Activated T-cell treated with anti-CD3 and anti-CD28 coated beads, Interleukin-2, amount 50 U/mL, for 48 hours (primary cell): ENCODE data around the gene SDCCAG8.

Experiments
- DNase-seq, 2 experiments: peaks; one replicate each; pipeline ENCODE4 v3.0.0-alpha.2; 2020

SDCCAG8 gene

DNA sequence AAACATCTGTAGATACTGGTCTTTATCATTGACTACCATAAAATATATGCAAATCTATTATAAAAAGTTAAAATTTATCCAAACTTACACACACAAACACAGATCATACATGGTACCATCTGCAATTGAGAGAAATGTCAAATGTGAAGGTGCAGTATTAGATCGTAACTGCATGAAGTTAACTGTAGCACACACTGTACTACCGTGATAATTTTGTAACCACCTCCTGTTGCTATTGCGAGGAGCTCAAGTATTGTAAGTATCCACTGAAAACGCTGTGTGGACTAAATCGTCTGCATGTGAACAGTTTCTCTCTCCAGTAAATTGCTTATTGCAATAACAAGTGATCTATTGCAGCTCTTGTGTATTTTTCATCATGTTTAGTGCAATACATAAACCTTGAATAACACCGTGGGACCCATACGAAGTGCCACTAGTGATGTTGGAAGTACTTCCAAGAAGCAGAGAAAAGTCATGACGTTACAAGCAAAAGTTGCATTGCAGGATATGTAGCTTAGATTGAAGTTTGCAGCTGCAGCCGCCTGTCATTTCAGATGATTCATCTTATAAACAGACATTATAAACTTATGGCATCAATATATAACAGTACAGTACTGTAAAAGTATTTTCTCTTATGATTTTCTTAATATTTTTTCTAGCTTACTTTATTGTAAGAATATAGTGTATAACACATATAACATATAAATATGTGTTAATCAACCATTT is 172.9 kb downstream of the SDCCAG8 start:
- DNase-seq: no peak

DNA sequence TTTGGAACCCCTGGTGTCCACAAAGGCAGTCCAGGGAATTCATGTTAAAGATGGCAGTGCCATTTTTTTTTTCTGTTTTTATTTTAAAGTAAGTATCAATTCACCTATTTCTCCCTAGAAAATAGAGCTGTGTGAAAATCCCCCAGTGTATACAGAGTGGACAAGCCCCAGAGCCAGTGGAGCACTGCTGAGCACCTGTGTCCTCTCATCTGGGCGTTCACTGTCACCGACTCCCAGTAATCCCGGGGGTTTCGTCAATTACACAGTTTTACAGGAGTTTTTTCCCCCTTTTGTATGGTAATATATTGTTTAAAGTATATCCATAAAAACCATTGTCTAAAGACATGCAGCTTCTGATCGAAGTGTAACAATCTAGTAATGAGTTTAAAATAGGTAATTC is 175.8 kb downstream of the SDCCAG8 start:
- DNase-seq: no peak

DNA sequence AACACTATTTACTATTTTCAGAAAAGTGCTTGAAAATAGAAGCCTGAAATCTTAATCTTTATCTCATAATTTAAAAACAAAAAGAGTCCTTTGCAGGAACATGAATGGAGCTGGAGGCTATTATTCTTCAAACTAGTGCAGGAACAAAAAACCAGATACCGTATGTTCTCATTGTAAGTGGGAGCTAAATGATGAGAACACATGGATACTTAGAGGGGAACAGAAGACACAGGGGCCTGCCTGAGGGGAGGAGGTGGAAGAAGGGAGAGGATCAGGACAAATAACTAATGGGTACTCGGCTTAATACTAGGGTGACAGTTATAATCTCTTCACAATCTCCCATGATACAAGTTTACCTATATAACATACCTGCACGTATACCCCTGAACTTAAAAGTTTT is 176.3 kb downstream of the SDCCAG8 start:
- no peak for DNase-seq

DNA sequence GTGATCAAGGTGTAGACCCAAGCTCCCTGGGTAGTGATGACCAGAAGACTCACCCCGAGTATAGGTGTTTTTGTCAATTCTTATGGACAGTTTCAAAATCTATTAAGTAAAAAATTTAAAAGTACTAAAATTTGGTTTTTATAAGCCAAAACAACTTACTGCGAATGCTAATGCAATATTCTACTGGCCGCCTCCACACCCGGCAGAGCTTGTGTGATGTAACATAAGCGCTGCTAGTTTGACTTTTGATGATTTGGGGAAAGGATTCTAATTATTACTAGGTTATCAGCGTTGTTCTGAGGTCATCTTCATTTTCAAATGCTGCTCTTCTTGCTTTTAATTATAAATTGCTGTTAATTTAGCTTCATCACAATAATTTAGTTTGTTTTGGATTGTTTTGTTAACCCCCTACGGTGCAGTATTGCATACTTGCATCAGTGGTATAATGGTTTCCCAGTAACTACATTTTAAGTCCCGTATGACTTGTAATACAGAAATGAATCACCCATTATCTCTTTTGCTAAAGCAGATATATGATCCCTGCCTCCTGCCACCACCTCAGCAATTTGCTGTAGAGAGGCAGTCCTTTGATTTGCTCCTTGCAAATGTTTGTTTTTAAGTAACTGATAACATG is 178.0 kb downstream of the SDCCAG8 start:
- no peak for DNase-seq

DNA sequence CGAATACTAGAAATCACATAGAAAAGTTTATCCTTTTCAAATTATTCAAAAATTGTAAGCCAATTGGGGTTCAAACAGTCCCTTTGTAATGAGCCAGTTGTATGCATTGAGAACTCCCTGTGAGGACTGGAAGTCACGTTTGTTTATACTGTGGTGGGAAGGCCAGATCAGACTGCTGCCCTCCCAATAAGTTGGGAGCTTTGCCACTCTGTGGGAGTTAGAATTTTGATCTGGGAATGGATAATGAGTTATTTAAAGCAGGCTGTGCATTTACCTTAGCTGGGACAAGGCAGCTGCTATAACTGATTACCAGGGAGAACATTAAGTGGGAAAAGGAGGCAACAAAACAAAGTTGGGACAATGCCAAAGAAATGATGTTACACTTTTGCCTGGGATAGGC is 178.8 kb downstream of the SDCCAG8 start:
- no peak for DNase-seq

DNA sequence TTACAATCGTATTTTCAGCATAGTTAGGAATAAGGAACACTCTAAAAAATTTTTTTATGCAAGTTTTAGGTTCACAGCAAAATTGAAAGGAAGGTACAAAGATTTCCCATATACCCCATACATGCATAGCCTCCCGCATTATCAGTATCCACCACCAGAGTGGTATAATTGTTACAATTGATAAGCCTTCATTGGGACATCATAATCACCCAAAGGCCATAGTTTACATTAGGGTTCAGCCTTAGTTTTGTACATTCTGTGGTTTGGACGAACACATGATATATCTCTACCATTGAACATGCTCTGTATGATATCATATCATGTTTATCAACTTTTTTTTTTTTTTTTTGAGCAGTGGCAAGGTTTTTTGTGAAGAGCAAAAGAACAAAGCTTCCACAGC is 180.0 kb downstream of the SDCCAG8 start:
- no peak for DNase-seq

DNA sequence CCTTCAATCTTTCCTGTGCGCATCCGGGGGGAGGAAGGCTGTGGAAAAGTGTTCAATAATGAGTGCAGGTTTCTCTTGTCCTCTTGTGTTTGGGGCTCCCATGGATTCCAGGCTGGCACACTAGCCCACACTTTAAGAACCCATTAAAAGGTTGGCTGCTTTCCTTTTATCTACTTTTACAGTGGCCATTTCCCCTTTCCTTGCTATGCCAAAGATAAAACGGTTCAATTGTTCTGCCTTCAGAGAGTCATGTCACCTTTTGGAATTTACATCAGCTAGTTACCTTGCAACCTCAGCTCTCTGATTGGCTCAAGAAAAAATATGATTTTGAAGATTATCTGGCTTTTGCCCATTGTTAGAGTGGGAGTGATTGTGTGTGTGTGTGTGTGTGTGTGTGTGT is 182.3 kb downstream of the SDCCAG8 start:
- DNase-seq: no peak

DNA sequence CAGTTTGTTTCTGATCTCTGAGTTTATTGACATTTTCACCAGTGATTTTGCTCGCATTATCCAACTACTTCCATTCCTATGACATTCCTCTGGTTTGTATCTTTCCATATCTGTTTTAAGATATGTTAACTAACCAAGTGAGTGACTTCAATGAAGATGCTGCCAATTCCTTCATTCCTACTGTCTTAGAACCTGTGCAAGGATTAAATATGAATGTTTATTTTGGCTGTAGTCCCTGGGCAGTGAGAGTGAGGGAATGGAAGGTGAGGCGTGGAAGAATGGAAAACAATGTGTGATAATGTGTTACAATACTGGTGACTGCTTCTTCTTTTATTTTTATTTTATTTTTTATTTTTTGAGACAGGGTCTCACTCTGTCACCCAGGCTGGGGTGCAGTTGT is 183.0 kb downstream of the SDCCAG8 start:
- DNase-seq: no peak

DNA sequence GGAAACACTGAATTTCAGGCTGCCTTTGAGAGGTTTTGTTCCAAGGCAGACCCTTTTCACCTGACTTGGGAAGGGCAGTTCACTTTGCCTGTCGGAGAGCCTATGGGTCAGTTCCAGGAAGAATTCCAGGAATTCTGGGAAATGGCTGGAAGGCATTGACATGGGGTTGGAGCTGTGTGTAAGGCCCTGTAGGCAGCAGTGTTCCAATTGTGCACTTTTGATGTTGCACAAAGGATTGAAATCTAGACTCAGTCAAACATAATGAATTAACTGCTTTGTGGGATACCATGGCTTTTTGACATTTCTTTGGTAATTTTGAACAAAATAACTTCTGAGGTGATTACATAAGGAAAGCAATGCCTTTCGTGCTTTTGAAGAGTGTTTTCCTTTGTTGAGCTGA is 184.6 kb downstream of the SDCCAG8 start:
- no peak for DNase-seq

DNA sequence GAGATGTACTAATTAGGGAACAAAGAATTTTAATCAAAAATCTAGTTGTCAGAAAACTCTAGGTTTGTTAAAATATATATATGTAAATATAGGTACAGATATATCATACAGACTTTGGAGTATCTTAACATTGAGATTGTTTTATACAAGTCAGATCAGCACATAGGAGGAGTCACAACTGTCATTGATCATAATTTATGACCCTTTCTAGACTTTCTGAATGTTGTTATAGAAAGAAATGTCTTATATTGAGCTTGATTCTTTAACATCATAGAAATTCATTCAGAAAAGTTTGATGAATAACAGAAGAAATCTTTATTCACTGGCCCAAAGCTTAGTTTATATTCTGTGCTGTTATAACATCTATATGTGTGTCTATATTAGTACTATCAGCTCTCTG is 185.8 kb downstream of the SDCCAG8 start:
- DNase-seq: no peak

DNA sequence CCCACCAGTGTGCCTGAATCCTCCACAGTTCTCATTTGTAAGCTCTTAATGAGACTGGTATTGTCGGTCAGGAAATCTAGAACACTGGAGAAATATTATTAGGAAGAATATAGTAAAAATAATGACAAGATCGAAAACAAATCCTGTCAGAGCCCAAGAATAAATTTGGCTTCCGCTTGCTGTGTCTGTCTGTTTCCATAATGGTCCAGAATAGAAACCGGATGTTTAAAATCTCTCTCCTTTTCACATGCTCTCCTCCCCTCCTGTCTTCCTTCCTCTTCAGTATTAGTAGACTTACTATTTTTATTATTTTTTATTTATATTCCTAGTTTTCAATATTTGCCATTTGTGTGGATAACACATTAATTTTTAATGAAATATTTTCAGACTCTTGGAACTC is 187.7 kb downstream of the SDCCAG8 start:
- DNase-seq: no peak

DNA sequence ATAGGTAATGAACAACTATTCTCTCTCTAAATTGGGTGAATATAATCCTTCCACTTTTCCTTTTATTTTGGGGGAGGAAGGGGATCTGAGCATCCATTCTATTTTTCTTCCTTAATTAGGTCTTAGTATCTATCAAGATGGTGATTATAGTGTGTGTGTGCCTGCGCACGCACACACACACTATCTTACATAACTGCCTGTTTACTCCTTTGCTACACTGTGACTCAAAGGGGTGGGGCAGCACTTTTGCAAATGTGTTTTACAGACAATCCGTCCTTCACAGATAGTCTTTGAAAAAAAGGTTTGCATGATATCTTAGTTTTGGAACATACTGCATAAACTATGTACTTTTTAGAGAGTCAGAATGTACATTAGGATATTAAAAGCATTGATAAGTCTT is 191.5 kb downstream of the SDCCAG8 start:
- DNase-seq: no peak

DNA sequence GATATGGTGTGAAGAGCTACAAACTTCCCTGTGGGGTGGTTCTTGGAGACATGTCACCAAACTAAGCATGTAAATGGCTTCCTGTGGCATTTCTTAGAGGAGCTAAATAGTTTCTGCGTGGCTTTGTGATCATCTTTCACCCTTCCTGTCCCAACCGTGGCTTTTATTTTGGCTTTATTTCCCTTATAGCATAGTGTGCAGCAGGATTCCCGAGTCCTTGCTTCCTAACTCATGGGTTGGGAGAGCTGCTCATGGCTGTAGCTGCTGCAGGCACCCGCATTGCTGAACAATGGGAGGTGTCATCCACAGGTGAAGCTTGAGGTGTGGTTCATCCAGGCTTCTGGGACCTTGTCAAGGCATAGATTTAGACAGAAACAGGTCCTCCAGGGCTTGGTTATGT is 192.0 kb downstream of the SDCCAG8 start:
- no peak for DNase-seq

DNA sequence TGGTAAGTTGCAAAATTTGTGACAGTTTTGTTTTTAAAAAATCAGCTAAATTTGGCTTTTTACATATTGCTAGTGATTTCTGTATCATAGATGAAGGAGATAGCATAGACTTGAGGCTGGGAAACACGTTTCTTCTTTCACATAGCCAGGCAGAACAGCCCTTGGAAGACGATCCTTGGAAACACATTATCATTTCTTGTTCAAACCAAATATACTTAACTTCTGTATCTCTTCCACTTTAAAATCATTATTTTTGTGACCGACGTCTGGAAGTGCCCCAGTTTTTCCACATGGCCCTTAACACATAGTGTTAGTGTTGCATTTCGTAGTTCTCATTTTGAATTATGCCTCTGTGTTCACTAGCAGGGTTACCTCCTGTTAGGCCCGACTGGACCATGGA is 193.5 kb downstream of the SDCCAG8 start:
- no peak for DNase-seq

DNA sequence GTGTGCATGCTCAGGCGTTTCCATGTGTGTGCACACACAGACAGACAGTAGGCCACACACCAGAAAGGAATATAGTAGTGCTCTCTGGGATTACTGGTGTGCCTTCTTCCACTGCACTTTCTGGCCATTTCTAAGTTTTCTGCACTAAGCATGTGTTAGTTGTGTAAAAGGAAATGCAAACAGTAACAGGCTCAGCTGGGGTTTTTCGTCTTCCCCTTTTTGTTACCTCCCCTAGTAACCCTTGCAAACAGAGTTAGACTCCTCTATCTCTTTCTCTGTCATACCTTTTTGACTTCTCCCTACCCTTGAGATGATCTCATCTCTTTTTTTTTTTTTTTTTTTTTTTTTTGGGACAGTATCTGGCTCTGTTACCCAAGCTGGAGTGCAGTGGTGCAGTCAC is 196.3 kb downstream of the SDCCAG8 start:
- DNase-seq: no peak

DNA sequence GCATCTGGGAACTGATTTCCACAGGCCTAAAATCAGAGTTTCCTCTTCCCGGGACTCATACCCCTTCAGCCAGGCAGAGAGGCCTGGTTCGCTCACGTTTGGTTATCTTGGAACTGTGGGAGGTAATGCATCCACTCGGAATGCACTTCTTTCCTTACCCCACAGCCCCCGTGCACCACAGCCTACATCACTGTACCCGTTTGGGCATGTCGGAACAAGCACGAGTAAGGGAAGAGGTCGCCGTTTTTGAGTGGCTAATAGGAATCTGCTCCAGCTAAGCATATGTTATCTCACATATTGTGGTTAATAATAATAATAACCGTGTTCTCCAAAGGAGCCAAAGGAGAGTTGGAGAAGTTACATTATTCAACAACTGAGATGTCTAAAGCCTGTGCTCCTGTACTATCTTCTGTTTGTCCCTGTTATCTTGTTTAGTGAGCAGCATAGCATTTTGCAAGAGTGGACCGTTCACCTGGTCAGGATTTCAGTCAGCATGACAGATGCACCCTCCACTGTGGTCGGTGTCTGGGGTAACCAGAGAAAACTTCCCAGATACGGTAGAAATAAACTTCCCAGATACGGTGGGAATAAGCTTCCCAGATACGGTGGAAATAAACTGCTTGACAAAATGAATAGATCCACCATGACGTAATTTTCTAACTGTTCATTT is 198.6 kb downstream of the SDCCAG8 start:
- no peak for DNase-seq

DNA sequence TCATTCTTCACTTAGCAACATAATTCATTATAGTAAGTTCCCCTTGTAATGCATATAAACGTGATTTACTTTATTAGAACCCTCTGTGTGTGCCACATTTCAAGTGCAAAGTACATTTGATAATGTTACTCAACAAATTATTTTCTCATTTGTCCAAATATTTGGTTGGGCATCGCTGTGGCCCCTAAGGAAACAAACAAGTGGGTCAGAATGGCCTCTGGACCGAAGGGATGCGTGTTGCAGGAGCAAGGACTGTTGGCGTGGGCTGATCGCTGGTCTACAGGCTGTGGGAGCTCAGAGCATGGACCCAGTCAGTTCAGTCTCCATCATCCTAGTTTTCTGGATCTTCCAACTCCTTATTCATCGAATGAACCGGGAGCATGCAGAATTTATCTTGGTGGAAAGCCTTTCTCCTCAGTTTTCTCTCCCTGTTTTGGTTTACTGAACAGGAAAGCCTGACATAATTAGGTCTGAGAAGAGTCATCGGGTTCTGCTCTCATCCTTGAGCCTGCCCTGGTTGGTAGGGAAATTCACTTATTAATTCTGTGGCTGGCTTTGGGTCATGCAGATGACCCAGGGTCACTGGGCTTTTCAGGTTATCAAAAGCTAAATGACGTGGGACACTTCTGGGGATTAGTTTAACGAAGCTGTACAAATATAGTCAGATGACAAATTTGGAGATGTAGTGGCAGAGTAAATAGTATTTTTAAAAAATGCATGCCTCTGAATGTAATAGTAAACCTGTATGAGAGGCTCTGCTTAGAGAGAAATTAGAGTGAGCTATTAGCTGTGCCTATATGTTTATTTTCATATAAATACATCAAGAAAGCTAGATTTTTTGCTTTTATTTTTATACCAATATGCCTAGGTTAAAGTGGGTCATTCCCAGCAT is 200.2 kb downstream of the SDCCAG8 start:
- no peak for DNase-seq

DNA sequence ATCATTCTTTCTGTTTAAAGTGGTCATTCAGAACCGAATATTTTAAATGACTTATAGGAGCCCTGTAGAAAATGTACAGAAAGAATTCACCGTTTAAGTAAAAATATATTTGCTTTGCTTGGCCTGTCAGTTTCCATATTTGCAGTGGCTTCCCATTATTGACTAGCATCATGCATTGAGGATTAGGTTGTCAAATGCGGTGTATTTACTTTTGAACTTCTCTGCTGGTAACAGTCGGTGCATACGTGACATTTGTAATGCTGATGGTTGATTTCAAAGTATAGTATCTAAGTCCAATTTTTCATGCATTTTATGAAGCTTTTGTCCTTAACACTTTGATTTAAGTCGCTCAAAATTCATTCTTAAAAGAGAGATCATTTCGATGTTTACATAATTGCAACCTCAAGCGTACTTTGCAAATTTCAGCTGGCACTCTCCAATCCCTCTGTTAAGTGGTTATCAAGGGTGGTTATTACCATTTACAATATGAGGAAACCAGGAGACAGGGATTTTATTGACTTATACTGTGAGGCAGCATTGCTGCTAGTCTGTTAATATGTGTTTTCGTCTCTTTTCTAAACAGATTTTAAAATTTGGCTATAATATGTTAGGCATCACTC is 201.6 kb downstream of the SDCCAG8 start:
- no peak for DNase-seq

DNA sequence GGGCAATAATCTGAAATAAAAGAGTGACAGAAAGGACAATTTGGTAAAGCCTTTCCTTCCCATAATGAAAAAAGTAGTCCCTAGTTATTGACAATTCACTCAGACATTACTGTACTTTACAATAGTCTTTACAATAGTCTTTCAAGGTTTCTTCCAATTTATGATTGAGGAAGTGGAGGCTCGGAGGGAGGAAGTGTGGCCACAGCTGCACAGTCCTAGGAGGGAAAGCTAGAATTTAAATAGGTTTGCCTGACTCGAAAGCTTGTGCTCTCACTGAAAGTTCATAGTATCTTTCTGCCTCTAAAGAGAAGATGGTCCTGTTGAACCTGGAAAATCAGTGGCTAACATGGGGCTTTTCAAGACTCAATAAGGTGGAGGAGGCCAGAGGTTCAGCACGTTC is 203.2 kb downstream of the SDCCAG8 start:
- no peak for DNase-seq

DNA sequence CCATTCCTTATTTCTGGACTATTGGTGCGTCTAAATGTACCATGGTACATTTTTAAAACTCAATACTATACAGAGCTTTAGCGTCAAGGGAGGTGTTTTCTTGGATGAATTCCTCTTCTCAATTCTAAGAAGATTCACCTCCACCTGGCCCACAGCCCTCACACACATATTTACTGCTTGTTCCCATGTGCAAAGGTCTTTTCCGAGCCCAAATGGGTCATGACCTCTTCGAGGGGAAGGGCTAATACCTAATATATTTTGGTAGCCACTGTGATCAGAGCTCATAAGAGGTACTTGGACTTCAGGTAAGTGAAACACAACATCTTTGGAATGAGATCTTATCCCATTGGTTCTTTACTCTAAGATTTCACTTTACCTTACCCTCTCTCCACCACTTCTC is 205.9 kb downstream of the SDCCAG8 start:
- DNase-seq: no peak

DNA sequence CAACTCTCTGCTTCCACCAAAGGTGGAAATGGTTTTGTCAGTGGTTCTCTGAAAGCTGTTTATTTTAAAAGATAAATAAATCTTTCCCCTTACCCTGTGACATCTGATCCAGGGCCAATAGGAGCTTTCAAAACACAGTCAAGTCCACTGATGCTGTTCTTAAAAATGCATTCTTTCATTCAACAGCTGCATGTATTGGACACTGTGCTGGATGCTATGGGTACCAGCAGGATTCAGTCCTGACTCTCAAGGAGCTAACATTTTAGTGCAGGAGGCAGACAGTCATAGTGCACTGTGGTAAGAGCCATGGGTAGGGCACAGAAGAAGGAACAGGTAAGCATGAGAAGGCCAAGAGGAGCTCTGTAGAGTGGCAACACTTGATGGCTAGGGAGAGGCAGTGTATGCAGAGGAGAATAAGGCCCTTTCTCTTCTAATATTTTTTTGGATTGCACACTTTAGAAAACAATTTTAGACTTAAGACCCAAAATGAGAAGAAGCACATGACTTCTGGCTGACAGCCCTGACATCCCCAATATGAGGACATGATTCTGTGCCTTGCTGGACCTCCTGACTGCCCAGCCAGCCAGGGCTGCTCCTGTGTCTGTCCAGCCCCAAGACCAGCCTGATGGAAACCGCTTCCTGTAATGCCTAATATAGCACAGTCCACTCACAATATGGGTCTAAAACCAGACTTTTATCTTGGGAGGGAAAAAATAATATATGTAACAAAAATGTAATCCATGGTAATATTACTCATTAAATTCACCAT is 207.3 kb downstream of the SDCCAG8 start:
- no peak for DNase-seq

DNA sequence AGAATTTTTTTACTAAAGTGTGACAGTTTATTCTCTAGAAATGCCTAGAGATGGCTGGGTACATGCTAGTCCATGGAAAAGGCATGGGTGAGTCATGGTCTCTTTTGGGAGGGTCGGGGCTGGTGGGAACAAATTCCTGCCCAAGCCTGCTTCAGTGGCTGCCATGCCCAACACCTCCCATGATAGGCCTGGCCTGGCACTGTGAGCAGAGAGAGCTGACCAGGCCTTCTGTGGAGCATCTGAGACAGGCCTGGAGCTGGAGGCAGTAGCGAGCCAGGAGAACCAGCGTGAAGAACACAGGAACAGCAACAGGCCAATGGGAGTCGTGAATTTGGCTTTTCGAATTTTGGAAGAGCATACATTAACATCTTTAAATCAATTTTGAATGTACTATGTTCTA is 209.2 kb downstream of the SDCCAG8 start:
- DNase-seq: no peak
